ENCODE results near the gene TSPAN13. TPM values are rescaled to one million over a fixed set of nuclear protein-coding genes. Genes with fewer than 3 reads are reported as not detected.

Gene TSPAN13
- total and polyA plus RNA-seq, 2 of the 8 experiments (the other 6 are each of a cell fraction or from before 2014, with no cell fraction given) = 15.3 to 28.1 TPM

- Histone ChIP-seq H3K27me3 (replicated peaks in 1 of 4; ENCODE audit: control insufficient read depth in 3 of 4, extremely low read depth in 1 of 4, insufficient read depth in 3 of 4, low read length in 3 of 4) (no peaks in the 10 kb centered on the region), H2BK12ac (ENCODE audit: low read depth, low read length) (no peak overlapping the region), H4K20me1 (replicated peaks in 1 of 2; ENCODE audit: control insufficient read depth in 1 of 2, insufficient read depth in 2 of 2, low read length in 2 of 2) (no peaks in the 10 kb centered on the region), H3K79me1 (ENCODE audit: low read depth, low read length) (no peaks in the 10 kb centered on the region), H3K23ac (ENCODE audit: insufficient read length) (no peak overlapping the region), H3K4me2 (ENCODE audit: insufficient read depth in 1 of 2, low read depth in 2 of 2, low read length in 2 of 2) (no peak overlapping the region), H2BK5ac (ENCODE audit: low read depth, low read length) (no peak overlapping the region), H3K56ac (replicated peaks; ENCODE audit: insufficient read length, low read depth, low read length) (no peak overlapping the region), H2AK5ac (ENCODE audit: low read depth, low read length) (no peak overlapping the region), H3K4ac (replicated peaks; ENCODE audit: insufficient read length, low read depth, low read length) (no peak overlapping the region), H3K4me1 (replicated peaks in 1 of 4; ENCODE audit: control insufficient read depth in 3 of 4, insufficient read depth in 4 of 4, low read length in 3 of 4) (no peaks in the 10 kb centered on the region), H4K91ac (replicated peaks; ENCODE audit: insufficient read length, low read length) (no peak overlapping the region), H2AFZ (ENCODE audit: low read length) (no peak overlapping the region), H3K23me2 (ENCODE audit: low read depth, low read length) (no peaks in the 10 kb centered on the region), H3K9ac (replicated peaks in 1 of 4; ENCODE audit: extremely low read depth in 1 of 4, low read depth in 3 of 4, low read length in 3 of 4) (no peak overlapping the region), H3K18ac (ENCODE audit: extremely low read depth, low read length) (no peak overlapping the region), H3K9me3 (ENCODE audit: insufficient read depth in 2 of 2, low read depth in 1 of 2, low read length in 1 of 2) (no peaks in the 10 kb centered on the region), H2BK15ac (ENCODE audit: low read length) (no peak overlapping the region), H2BK120ac (replicated peaks; ENCODE audit: low read depth, low read length) (no peak overlapping the region), H3K4me3 (ENCODE audit: extremely low read depth in 1 of 4, insufficient read depth in 2 of 4, low read depth in 3 of 4, low read length in 4 of 4) (no peak overlapping the region), H2BK20ac (ENCODE audit: low read length) (no peak overlapping the region), H3K36me3 (ENCODE audit: control insufficient read depth in 2 of 4, insufficient read depth in 4 of 4, low read length in 3 of 4) (no peaks in the 10 kb centered on the region), H3K27ac (ENCODE audit: low read depth, low read length) (no peak overlapping the region), H3K79me2 (ENCODE audit: control insufficient read depth in 1 of 2, insufficient read depth in 2 of 2, low read length in 2 of 2) (no peaks in the 10 kb centered on the region), H4K8ac (ENCODE audit: extremely low read depth, insufficient read depth, low read length) (no peak overlapping the region), H4K5ac (ENCODE audit: insufficient read length, low read depth, low read length) (no peak overlapping the region), H3K14ac (ENCODE audit: insufficient read length) (no peak overlapping the region)
- ChIA-PET POLR2A (ENCODE audit: partially characterized antibody) (no interaction called here), CTCF (ENCODE audit: partially characterized antibody) (interaction anchor here (2.8 kb wide), 1 partner anchor 25 kb away, joined by 8 read pairs; no protein-coding TSS in a partner anchor)
- no peak for FAIRE-seq
- DNase-seq (ENCODE audit: low read depth in 1 of 2, low spot score in 2 of 2) = no peak
- no peak for TF ChIP-seq JUND (IDR thresholded peaks at IDR 0.05; ENCODE audit: low read length)
- TF ChIP-seq MAFK (IDR thresholded peaks at IDR 0.05; ENCODE audit: low read depth, low read length) = no peak
- no peak for TF ChIP-seq ZNF274 (IDR thresholded peaks at IDR 0.05; ENCODE audit: borderline replicate concordance, extremely low read depth, low read length)
- TF ChIP-seq HDAC2 (IDR thresholded peaks at IDR 0.05; ENCODE audit: borderline replicate concordance in 1 of 2, low read depth in 2 of 2, low read length in 2 of 2) = no peak
- no peak for TF ChIP-seq EZH2 (IDR thresholded peaks at IDR 0.05; ENCODE audit: low read depth, low read length, severe bottlenecking)
- no peak for TF ChIP-seq ATF3 (IDR thresholded peaks at IDR 0.05; ENCODE audit: insufficient read depth, low read depth, low read length)
- no peak for TF ChIP-seq E2F6 (IDR thresholded peaks at IDR 0.05)
- TF ChIP-seq BRCA1 (IDR thresholded peaks at IDR 0.05; ENCODE audit: low read depth, low read length) = no peak
- TF ChIP-seq ATF2 (IDR thresholded peaks at IDR 0.05; ENCODE audit: low read length) = no peak
- TF ChIP-seq CBX5 (IDR thresholded peaks at IDR 0.05; ENCODE audit: low read depth, low read length) = no peak
- no peak for TF ChIP-seq KDM5A (IDR thresholded peaks at IDR 0.05; ENCODE audit: low read length)
- no peak for TF ChIP-seq SIX5 (IDR thresholded peaks at IDR 0.05; ENCODE audit: low read depth, low read length)
- TF ChIP-seq EGR1 (IDR thresholded peaks at IDR 0.05; ENCODE audit: borderline replicate concordance, low read depth, low read length) = no peak
Observed at GRCh38 chr7:16826060-16826459, 72.5 kb downstream of the TSPAN13 start.
